ENCODE measurements around the gene FEM1B.

FEM1B gene

GRCh38 chr15:68276668-68277067 lies 877 bp upstream of the FEM1B start:
- no peak for TF ChIP-seq ZNF248 (tag by site-specific recombination; IDR thresholded peaks at IDR 0.05)
- no peak for TF ChIP-seq ZNF394 (tag by site-specific recombination; IDR thresholded peaks at IDR 0.05; ENCODE audit: borderline replicate concordance)
- TF ChIP-seq HOXC10 (CRISPR knock-in tag; IDR thresholded peaks at IDR 0.05), result no peak
- no peak for TF ChIP-seq ZNF514 (tag by site-specific recombination; IDR thresholded peaks at IDR 0.05)
- no peak for TF ChIP-seq SP2 (tag by site-specific recombination; IDR thresholded peaks at IDR 0.05)
- Histone ChIP-seq H3K36me3 (ENCODE audit: control insufficient read depth in 2 of 2, insufficient read depth in 1 of 2, low read length in 2 of 2) (peaks cover 0 to 9% of the 10 kb centered on the region in 2 experiments; a peak in 1 of 3 replicates), H3K9me3 (ENCODE audit: control insufficient read depth, insufficient read depth, low read depth, low read length) (no peaks in the 10 kb centered on the region), H3K27ac (ENCODE audit: extremely low read depth, low read depth, low read length) (peak overlapping the region; percentile 97), H3K4me1 (ENCODE audit: control insufficient read depth, insufficient read depth, low read length) (peaks cover 12% of the 10 kb centered on the region), H3K4me3 (ENCODE audit: low read depth, low read length) (peak overlapping the region; percentile 95)
- ChIA-PET POLR2A (interaction anchor here (0.7 to 1.5 kb wide), 4 partner anchors 24 to 1735 kb away, joined by 3 to 12 read pairs (median 4); partner anchors contain the start of gene CLN6), CTCF (interaction anchor here (1.5 to 3.8 kb wide), 3 partner anchors 12 to 30 kb away, joined by 5 to 19 read pairs (median 7); no protein-coding TSS in a partner anchor)

GRCh38 chr15:68277131-68277602 lies 378 bp upstream of the FEM1B start:
- H3K9me3 ChIP-seq (ENCODE audit: control insufficient read depth, insufficient read depth, low read depth, low read length), result no peaks in the 10 kb centered on the region
- CTCF ChIA-PET, result interaction anchor here (0.7 to 3.8 kb wide), 4 partner anchors 13 to 501 kb away, joined by 3 to 19 read pairs (median 6); no protein-coding TSS in a partner anchor
- POLR2A ChIA-PET, result interaction anchor here (0.6 to 1.5 kb wide), 18 partner anchors 8 to 1735 kb away, joined by 3 to 14 read pairs (median 4); partner anchors contain the start of genes CLN6 and PIAS1
- peak overlapping the region; percentile 95 for H3K4me3 ChIP-seq (ENCODE audit: low read depth, low read length)
- TF ChIP-seq PRDM1 (tag by site-specific recombination; IDR thresholded peaks at IDR 0.05) (peak; percentile 88), ZNF133 (tag by site-specific recombination; IDR thresholded peaks at IDR 0.05) (0 out of 2 replicates have a peak, but pooled peaks have one; percentile 7), ZNF530 (tag by site-specific recombination; IDR thresholded peaks at IDR 0.05; ENCODE audit: low read depth) (no peak), ZNF518A (tag by site-specific recombination; conservative IDR thresholded peaks at IDR 0.05; ENCODE audit: low read depth) (no peak), ZNF777 (tag by site-specific recombination; IDR thresholded peaks at IDR 0.05; ENCODE audit: borderline replicate concordance) (peak; percentile 97; the same call in 1 of the 2 replicates)
- H3K4me1 ChIP-seq (ENCODE audit: control insufficient read depth, insufficient read depth, low read length), result peaks cover 14% of the 10 kb centered on the region
- peak overlapping the region; percentile 97 for H3K27ac ChIP-seq (ENCODE audit: extremely low read depth, low read depth, low read length)
- H3K36me3 ChIP-seq (ENCODE audit: control insufficient read depth in 2 of 2, insufficient read depth in 1 of 2, low read length in 2 of 2), result peaks cover 0 to 9% of the 10 kb centered on the region in 2 experiments; a peak in 1 of 3 replicates

DNA sequence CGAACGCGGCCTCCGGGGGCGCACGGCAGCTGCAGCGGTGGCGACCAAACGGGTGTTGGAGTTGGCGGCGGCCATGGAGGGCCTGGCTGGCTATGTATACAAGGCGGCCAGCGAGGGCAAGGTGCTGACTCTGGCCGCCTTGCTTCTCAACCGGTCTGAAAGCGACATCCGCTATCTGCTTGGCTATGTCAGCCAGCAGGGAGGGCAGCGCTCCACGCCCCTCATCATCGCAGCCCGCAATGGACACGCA lies 725 bp downstream of the FEM1B start:
- POLR2A ChIA-PET, result interaction anchor here (0.9 to 1.3 kb wide), 10 partner anchors 10 to 224 kb away, joined by 3 to 14 read pairs (median 3); partner anchors contain the start of gene PIAS1
- TF ChIP-seq ZNF664 (tag by site-specific recombination; IDR thresholded peaks at IDR 0.05) (no peak), ZNF184 (tag by site-specific recombination; IDR thresholded peaks at IDR 0.05) (no peak), ZNF391 (tag by site-specific recombination; IDR thresholded peaks at IDR 0.05; ENCODE audit: borderline replicate concordance, low read depth) (no peak), ZBTB26 (tag by site-specific recombination; optimal IDR thresholded peaks at IDR 0.05) (peak; percentile 3), BCL11B (tag by site-specific recombination; IDR thresholded peaks at IDR 0.05; ENCODE audit: low read depth) (peak; percentile 30; the same call in 1 of the 2 replicates), ZBTB1 (tag by site-specific recombination; IDR thresholded peaks at IDR 0.05) (no peak), SCRT1 (tag by site-specific recombination; IDR thresholded peaks at IDR 0.05; ENCODE audit: borderline replicate concordance) (peak; percentile 76), GLI2 (tag by site-specific recombination; IDR thresholded peaks at IDR 0.05; ENCODE audit: borderline replicate concordance, low read depth) (no peak), ZNF658 (tag by site-specific recombination; IDR thresholded peaks at IDR 0.05) (no peak), KLF7 (tag by site-specific recombination; IDR thresholded peaks at IDR 0.05; ENCODE audit: borderline replicate concordance) (no peak), YY1 (tag by site-specific recombination; IDR thresholded peaks at IDR 0.05) (peak; percentile 83; the same call in 1 of the 2 replicates), ZNF530 (tag by site-specific recombination; IDR thresholded peaks at IDR 0.05; ENCODE audit: low read depth) (no peak)
- TF ChIP-seq, protein P1, sequence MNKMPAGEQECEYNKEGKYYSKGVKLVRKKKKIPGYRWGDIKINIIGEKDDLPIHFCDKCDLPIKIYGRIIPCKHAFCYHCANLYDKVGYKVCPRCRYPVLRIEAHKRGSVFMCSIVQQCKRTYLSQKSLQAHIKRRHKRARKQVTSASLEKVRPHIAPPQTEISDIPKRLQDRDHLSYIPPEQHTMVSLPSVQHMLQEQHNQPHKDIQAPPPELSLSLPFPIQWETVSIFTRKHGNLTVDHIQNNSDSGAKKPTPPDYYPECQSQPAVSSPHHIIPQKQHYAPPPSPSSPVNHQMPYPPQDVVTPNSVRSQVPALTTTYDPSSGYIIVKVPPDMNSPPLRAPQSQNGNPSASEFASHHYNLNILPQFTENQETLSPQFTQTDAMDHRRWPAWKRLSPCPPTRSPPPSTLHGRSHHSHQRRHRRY (tag by site-specific recombination; IDR thresholded peaks at IDR 0.05), result 0 out of 2 replicates have a peak, but pooled peaks have one; percentile 29

More for the DNA sequence above, 725 bp downstream of the FEM1B start:
- Histone ChIP-seq H3K36me3 (ENCODE audit: control insufficient read depth in 2 of 2, insufficient read depth in 1 of 2, low read length in 2 of 2) (peaks cover 0 to 9% of the 10 kb centered on the region in 2 experiments; a peak in 2 of 3 replicates), H3K4me3 (ENCODE audit: low read depth, low read length) (peak overlapping the region; percentile 95), H3K4me1 (ENCODE audit: control insufficient read depth, insufficient read depth, low read length) (peaks cover 13% of the 10 kb centered on the region; the same call in 1 of the 2 replicates), H3K27ac (ENCODE audit: extremely low read depth, low read depth, low read length) (peak overlapping the region; percentile 97), H3K9me3 (ENCODE audit: control insufficient read depth, insufficient read depth, low read depth, low read length) (no peaks in the 10 kb centered on the region)
- CTCF ChIA-PET, result interaction anchor here (1.5 to 3.8 kb wide), 2 partner anchors 14 to 25 kb away, joined by 5 to 19 read pairs; no protein-coding TSS in a partner anchor
